A549 (cell line): ENCODE data around the gene PKP1. TPM values are rescaled to one million over a fixed set of nuclear protein-coding genes. Genes with fewer than 3 reads are reported as not detected.

Source experiments
- ATAC-seq, 2 experiments: fragments of 200-7000 bp in 1 of 2; fragments of >200 bp in 1 of 2; cut with Nextera tagmentation in 1 of 2; cut with Tn5 transposase in 1 of 2; 3 replicates each; pipeline versions ENCODE4 v1.8.0 to v1.9.1; 2018 to 2020; ENCODE audit warnings: mild to moderate bottlenecking in 1 of 2, moderate library complexity in 1 of 2
- CTCF ChIA-PET: fragments of 300-600 bp; sonication (Branson Sonifier 250); formaldehyde crosslinking; extraction: SDS; loops from one replicate; lab custom pipeline; 2021; ENCODE audit warnings: antibody characterized with exemption, inconsistent platforms; lab: Yijun Ruan, JAX
- POLR2A ChIA-PET: fragments of 350-600 bp; formaldehyde crosslinking; extraction: SDS; loops from one replicate; lab custom pipeline; 2021; ENCODE audit warnings: antibody characterized with exemption, inconsistent platforms; lab: Yijun Ruan, JAX
- DNase-seq, 2 experiments: peaks; one replicate each; pipeline versions ENCODE4 v3.0.0 to v3.0.0-alpha.2; 2011 to 2016; ENCODE audit warnings: low read depth in 1 of 2, low spot score in 1 of 2
- FAIRE-seq: peaks from 2 replicates; lab custom pipeline; 2011; peaks lifted over from hg19 to GRCh38; lab: Jason Lieb, UNC
- H3K27ac ChIP-seq, 2 experiments: fragments of >200 bp; sonication (Bioruptor Twin); formaldehyde crosslinking; 3 replicates each; pipeline ENCODE4 v1.5.1; 2016 to 2017
- H3K4me1 ChIP-seq: fragments of >200 bp; sonication (Bioruptor Twin); formaldehyde crosslinking; 3 replicates; pipeline ENCODE4 v1.6.1; 2016
- H3K4me2 ChIP-seq: fragments of >200 bp; sonication (Bioruptor Twin); formaldehyde crosslinking; 3 replicates; pipeline ENCODE4 v1.6.1; 2016
- H3K4me3 ChIP-seq: fragments of >200 bp; sonication (Bioruptor Twin); formaldehyde crosslinking; 3 replicates; pipeline ENCODE4 v1.5.1; 2016
- H3K9me3 ChIP-seq: fragments of >200 bp; sonication (Bioruptor Twin); formaldehyde crosslinking; 3 replicates; pipeline ENCODE4 v1.6.1; 2016
- ATOH8 ChIP-seq: fragments of 250-450 bp; sonication (Bioruptor Pico); IDR thresholded peaks from 2 replicates; pipeline ENCODE4 v1.5.0; 2020; ENCODE audit warnings: low read depth, mild to moderate bottlenecking, moderate library complexity
- CBX2 ChIP-seq: fragments of 200-600 bp; sonication (generic); IDR thresholded peaks from 2 replicates; pipeline ENCODE4 v1.6.1; 2016; ENCODE audit warnings: low read depth, mild to moderate bottlenecking, borderline replicate concordance
- CHD2 ChIP-seq: fragments of 150-350 bp; IDR thresholded peaks from 2 replicates; pipeline ENCODE4 v1.6.1; 2014; ENCODE audit warnings: low read length; ENCODE audit not compliant: partially characterized antibody
- EHF ChIP-seq: fragments of 250-450 bp; sonication (Bioruptor Pico); IDR thresholded peaks from 2 replicates; pipeline ENCODE4 v1.5.0; 2020; ENCODE audit warnings: mild to moderate bottlenecking
- FOXS1 ChIP-seq: fragments of 250-450 bp; sonication (Bioruptor Pico); IDR thresholded peaks from 2 replicates; pipeline ENCODE4 v1.5.0; 2020; ENCODE audit warnings: mild to moderate bottlenecking, moderate library complexity
- GATA3 ChIP-seq: IDR thresholded peaks from 2 replicates; pipeline ENCODE4 v1.6.1; 2012; ENCODE audit warnings: borderline replicate concordance
- HEYL ChIP-seq: fragments of 250-450 bp; sonication (Bioruptor Pico); IDR thresholded peaks from 2 replicates; pipeline ENCODE4 v1.8.0; 2021; ENCODE audit warnings: mild to moderate bottlenecking, moderate library complexity
- HMGXB4 ChIP-seq: fragments of 250-450 bp; sonication (Bioruptor Pico); IDR thresholded peaks from 2 replicates; pipeline ENCODE4 v1.5.0; 2021; ENCODE audit warnings: mild to moderate bottlenecking, moderate library complexity, borderline replicate concordance
- HOXB5 ChIP-seq: fragments of 250-450 bp; sonication (Bioruptor Pico); IDR thresholded peaks from 2 replicates; pipeline ENCODE4 v1.5.0; 2020; ENCODE audit warnings: mild to moderate bottlenecking, moderate library complexity
- JUN ChIP-seq, 2 experiments: fragments of >200 bp; sonication (Bioruptor Twin); formaldehyde crosslinking; IDR thresholded peaks; 2 replicates in 1 of 2; 3 replicates in 1 of 2; pipeline ENCODE4 v1.6.1; 2016 to 2017
- KDM5A ChIP-seq: fragments of 200-600 bp; sonication (generic); IDR thresholded peaks from 2 replicates; pipeline ENCODE4 v1.6.1; 2016; ENCODE audit warnings: antibody characterized with exemption, mild to moderate bottlenecking
- MAFK ChIP-seq: fragments of 450-650 bp; IDR thresholded peaks from 2 replicates; pipeline ENCODE4 v1.6.1; 2014; ENCODE audit not compliant: partially characterized antibody
- MYC ChIP-seq: IDR thresholded peaks from 2 replicates; pipeline ENCODE4 v1.6.1; 2012; ENCODE audit warnings: mild to moderate bottlenecking, inconsistent platforms, low read length, improper control_type of control experiment, borderline replicate concordance
- NFE2L2 ChIP-seq: fragments of 150-350 bp; conservative IDR thresholded peaks from 2 replicates; pipeline ENCODE4 v1.6.1; 2014; ENCODE audit warnings: low read length
- NR3C1 ChIP-seq: fragments of >200 bp; sonication (Bioruptor Twin); formaldehyde crosslinking; IDR thresholded peaks from 3 replicates; pipeline ENCODE4 v1.6.1; 2017
- POLR2A ChIP-seq: IDR thresholded peaks from 2 replicates; pipeline ENCODE4 v1.6.1; 2012; ENCODE audit warnings: mild to moderate bottlenecking, low read length
- POLR2AphosphoS2 ChIP-seq: conservative IDR thresholded peaks from 2 replicates; pipeline ENCODE4 v1.6.1; 2012; ENCODE audit warnings: low read length, improper control_type of control experiment, inconsistent platforms
- RFX5 ChIP-seq: fragments of 450-650 bp; IDR thresholded peaks from 2 replicates; pipeline ENCODE4 v1.7.1; 2014; ENCODE audit warnings: antibody characterized with exemption, mild to moderate bottlenecking, moderate library complexity
- RNF2 ChIP-seq: fragments of 200-600 bp; sonication (generic); IDR thresholded peaks from 2 replicates; pipeline ENCODE4 v1.6.1; 2016; ENCODE audit warnings: low read depth, mild to moderate bottlenecking, antibody characterized with exemption, moderate library complexity, borderline replicate concordance
- TFCP2L1 ChIP-seq: fragments of 250-450 bp; sonication (Bioruptor Pico); IDR thresholded peaks from 2 replicates; pipeline ENCODE4 v1.5.0; 2021; ENCODE audit warnings: mild to moderate bottlenecking
- ZNF302 ChIP-seq: fragments of 250-450 bp; sonication (Bioruptor Pico); IDR thresholded peaks from 2 replicates; pipeline ENCODE4 v1.9.0; 2021; ENCODE audit warnings: inconsistent platforms, mild to moderate bottlenecking, moderate library complexity
- ZSCAN20 ChIP-seq: fragments of 250-450 bp; sonication (Bioruptor Pico); IDR thresholded peaks from 2 replicates; pipeline ENCODE4 v1.8.0; 2022; ENCODE audit warnings: mild to moderate bottlenecking, moderate library complexity
- WGBS: methylation state at CpG from one replicate; pipeline ENCODE4 v1.1.6; 2017; ENCODE audit errors: missing lambda C conversion rate; 5-methylcytosine and 5-hydroxymethylcytosine counted together
- polyA plus RNA-seq, 4 experiments: library from polyadenylated mRNA; depleted of rRNA in 3 of 4; stranded (reverse); fragments of >200 nt; fragmentation: RNase III in 1 of 4; extraction: RNeasy Plus Mini Kit Qiagen cat#74134 plus additional on column Dnase treatment in 1 of 4; gene quantifications; 2 replicates in 3 of 4; 3 replicates in 1 of 4; pipeline ENCODE4 v1.2.3, GENCODE V29; 2011 to 2017
- TF ChIP-seq, protein P1 (sequence below): fragments of 450-650 bp; IDR thresholded peaks from 2 replicates; pipeline ENCODE4 v1.6.1; 2014; ENCODE audit warnings: antibody characterized with exemption
- TF ChIP-seq, protein P2 (sequence below): IDR thresholded peaks from 2 replicates; pipeline ENCODE4 v1.6.1; 2012; ENCODE audit warnings: low read depth, borderline replicate concordance

The PKP1 gene
- polyA plus RNA-seq, 2 of the 4 experiments (the other 2 are of a cell fraction) = not detected

DNA sequence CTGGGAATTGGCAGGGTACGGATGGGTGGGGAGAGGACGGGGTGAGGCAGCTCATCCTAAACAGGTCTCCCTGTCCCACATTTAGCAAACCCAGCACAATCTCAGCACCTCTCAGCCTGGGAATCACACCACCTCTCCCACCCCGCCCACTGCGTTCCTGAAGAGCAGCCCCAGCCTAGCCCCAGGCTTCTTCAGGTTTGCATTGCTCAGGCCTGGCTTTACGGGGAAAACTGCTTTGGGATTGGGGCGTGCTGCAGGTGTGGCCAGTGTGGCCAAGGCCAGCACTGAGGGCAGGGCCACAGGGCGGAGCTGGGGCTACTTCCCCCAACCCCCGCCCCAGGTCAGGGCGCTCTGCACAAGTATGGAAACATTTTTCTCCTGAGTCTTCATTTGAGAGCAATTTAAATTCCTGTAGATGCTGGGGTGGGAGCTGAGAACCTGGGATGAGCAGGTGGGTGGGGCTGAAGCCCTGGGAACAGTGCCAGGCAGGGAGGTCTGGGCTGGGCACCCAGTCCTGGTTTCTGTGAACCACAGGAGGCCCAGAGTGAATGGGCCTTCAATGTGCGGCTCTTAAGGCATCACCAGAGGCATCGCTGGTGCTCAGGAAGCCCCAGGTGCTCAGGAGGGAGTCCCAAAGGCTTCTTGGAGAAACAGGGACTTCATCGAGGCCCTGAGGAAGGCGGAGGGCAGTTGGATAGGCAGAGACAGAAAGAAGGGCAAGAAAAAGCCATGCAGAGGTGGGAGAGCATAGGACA, 70.1 kb downstream of the PKP1 start:
- CTCF ChIA-PET = interaction anchor here (0.9 to 17.3 kb wide), 4 partner anchors 6 to 102 kb away, joined by 3 to 480 read pairs (median 102); no protein-coding TSS in a partner anchor
- ATAC-seq (no peak), FAIRE-seq (no peak), DNase-seq (no peak)
- H3K9me3 ChIP-seq = no peaks in the 10 kb centered on the region
- H3K4me3 ChIP-seq = no peak overlapping the region
- TF ChIP-seq KDM5A (no peak), HOXB5 (CRISPR knock-in tag) (no peak), POLR2A (no peak), MAFK (no peak), POLR2AphosphoS2 (no peak), CBX2 (no peak), EHF (CRISPR knock-in tag) (no peak), HEYL (CRISPR knock-in tag) (no peak), GATA3 (no peak)
- 78% methylated on average over 9 of the region's 13 CpGs for WGBS
- H3K4me1 ChIP-seq = peaks cover 3% of the 10 kb centered on the region; the same call in 1 of the 3 replicates
- no peak overlapping the region for H3K27ac ChIP-seq
- POLR2A ChIA-PET = no interaction called here
- no peak overlapping the region for H3K4me2 ChIP-seq

DNA sequence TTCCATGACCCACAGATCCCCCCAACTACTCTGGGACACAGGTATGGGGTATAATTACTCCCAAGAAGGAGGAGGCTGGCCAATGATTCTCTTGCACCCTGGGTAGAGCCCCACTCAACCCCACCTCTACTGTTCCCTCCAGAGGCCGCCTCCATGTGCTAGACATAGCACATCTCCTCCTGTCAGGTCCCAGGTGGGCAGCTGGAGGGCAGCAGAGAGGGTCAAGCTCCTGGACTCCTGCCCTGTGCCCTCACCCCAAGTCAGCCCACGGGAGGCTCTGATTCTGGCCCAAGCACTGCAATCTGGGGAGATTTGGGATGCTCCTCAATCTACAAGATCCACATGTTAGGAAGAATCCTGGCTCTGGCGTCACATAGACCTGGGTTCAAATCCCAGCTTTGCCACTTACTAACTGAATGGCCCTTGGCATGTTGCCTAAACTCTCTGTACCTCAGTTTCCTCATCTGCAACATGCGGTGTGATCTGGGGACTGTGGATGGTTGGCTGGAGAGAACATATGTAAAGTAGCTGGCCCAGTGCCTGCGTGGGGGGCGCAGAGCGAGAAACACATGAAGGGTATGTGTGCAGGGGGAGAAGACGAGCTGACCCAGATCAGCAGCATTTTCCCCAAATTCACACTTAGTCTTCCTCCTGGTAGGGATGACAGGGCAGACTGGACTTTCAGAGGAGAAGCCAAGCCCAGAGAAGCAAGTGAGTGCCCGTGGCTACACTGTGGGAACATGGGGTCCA, 71.0 kb downstream of the PKP1 start:
- Histone ChIP-seq H3K4me1 (peaks cover 3% of the 10 kb centered on the region; the same call in 1 of the 3 replicates), H3K9me3 (no peaks in the 10 kb centered on the region), H3K4me3 (no peak overlapping the region), H3K27ac (no peak overlapping the region), H3K4me2 (no peak overlapping the region)
- 82% methylated on average over 7 of the region's 9 CpGs for WGBS
- POLR2A ChIA-PET = no interaction called here
- TF ChIP-seq RFX5 (no peak), HMGXB4 (CRISPR knock-in tag) (no peak), JUN (IDR thresholded peaks at IDR 0.05) (no peak), NR3C1 (no peak), CHD2 (no peak)
- CTCF ChIA-PET = interaction anchor here (0.9 to 17.3 kb wide), 6 partner anchors 7 to 103 kb away, joined by 3 to 480 read pairs (median 6); no protein-coding TSS in a partner anchor
- ATAC-seq = no peak
- FAIRE-seq = no peak
- DNase-seq = no peak

GRCh38 chr1:201354901-201355295, 71.6 kb downstream of the PKP1 start:
- ChIA-PET CTCF (interaction anchor here (0.8 to 17.3 kb wide), 7 partner anchors 8 to 205 kb away, joined by 3 to 480 read pairs (median 4); no protein-coding TSS in a partner anchor), POLR2A (no interaction called here)
- ATAC-seq = no peak

More at GRCh38 chr1:201354901-201355295, 71.6 kb downstream of the PKP1 start:
- no peak for DNase-seq
- Histone ChIP-seq H3K9me3 (no peaks in the 10 kb centered on the region), H3K4me3 (no peak overlapping the region), H3K4me1 (peaks cover 3% of the 10 kb centered on the region; the same call in 1 of the 3 replicates), H3K27ac (no peak overlapping the region), H3K4me2 (no peak overlapping the region)
- no peak for TF ChIP-seq ATOH8 (CRISPR knock-in tag)
- TF ChIP-seq MAFK = no peak
- TF ChIP-seq RNF2 = no peak
- no peak for TF ChIP-seq FOXS1 (CRISPR knock-in tag)
- no peak for TF ChIP-seq CBX2
- no peak for TF ChIP-seq NFE2L2
- no peak for TF ChIP-seq ZNF302 (CRISPR knock-in tag)
- no peak for TF ChIP-seq KDM5A
- TF ChIP-seq, protein P1, sequence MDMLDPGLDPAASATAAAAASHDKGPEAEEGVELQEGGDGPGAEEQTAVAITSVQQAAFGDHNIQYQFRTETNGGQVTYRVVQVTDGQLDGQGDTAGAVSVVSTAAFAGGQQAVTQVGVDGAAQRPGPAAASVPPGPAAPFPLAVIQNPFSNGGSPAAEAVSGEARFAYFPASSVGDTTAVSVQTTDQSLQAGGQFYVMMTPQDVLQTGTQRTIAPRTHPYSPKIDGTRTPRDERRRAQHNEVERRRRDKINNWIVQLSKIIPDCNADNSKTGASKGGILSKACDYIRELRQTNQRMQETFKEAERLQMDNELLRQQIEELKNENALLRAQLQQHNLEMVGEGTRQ = no peak
- no peak for TF ChIP-seq RFX5
- no peak for TF ChIP-seq ZSCAN20 (CRISPR knock-in tag)
- no peak for TF ChIP-seq MYC
- no peak for TF ChIP-seq TFCP2L1
- TF ChIP-seq, protein P2, sequence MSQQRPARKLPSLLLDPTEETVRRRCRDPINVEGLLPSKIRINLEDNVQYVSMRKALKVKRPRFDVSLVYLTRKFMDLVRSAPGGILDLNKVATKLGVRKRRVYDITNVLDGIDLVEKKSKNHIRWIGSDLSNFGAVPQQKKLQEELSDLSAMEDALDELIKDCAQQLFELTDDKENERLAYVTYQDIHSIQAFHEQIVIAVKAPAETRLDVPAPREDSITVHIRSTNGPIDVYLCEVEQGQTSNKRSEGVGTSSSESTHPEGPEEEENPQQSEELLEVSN = no peak
- no peak for FAIRE-seq
- 74% methylated on average over 3 of the region's 4 CpGs for WGBS
